PC-9 (cell line): Measurements from ENCODE around the gene VDAC1. TPM values are rescaled to one million over a fixed set of nuclear protein-coding genes. Genes with fewer than 3 reads are reported as not detected.

ENCODE experiments used
- BruUV-seq: library from RNA; stranded (reverse); fragments of 400-500 nt; replicated peaks from 2 replicates; lab custom pipeline; 2021; lab: Mats Ljungman, UMichigan
- CTCF ChIA-PET: fragments of 300-600 bp; sonication (Branson Sonifier 250); formaldehyde crosslinking; loops from one replicate; lab custom pipeline; 2022; ENCODE audit warnings: antibody characterized with exemption; lab: Charles Lee
- POLR2A ChIA-PET: fragments of 300-600 bp; sonication (Branson Sonifier 250); formaldehyde crosslinking; loops from one replicate; lab custom pipeline; 2022; ENCODE audit warnings: antibody characterized with exemption; ENCODE audit not compliant: unreplicated experiment; lab: Charles Lee
- DNase-seq, 2 experiments: peaks; one replicate each; pipeline versions ENCODE4 v3.0.0 to v3.0.0-alpha.2; 2015 to 2022; ENCODE audit warnings: mixed read lengths in 1 of 2
- H2AFZ ChIP-seq: fragments of 200-600 bp; sonication (generic); 2 replicates; pipeline ENCODE4 v1.8.1; 2017; ENCODE audit warnings: antibody characterized with exemption
- H3F3A ChIP-seq: fragments of 200-600 bp; sonication (generic); 2 replicates; pipeline ENCODE4 v1.8.1; 2017; ENCODE audit warnings: antibody characterized with exemption, mild to moderate bottlenecking, low read depth; ENCODE audit not compliant: insufficient read depth
- H3K27ac ChIP-seq: fragments of 200-600 bp; sonication (generic); 2 replicates; pipeline ENCODE4 v1.6.1; 2016; ENCODE audit warnings: mixed run types
- H3K27me3 ChIP-seq: fragments of 200-600 bp; sonication (generic); 2 replicates; pipeline ENCODE4 v1.6.1; 2016; ENCODE audit warnings: low read depth, mixed run types; ENCODE audit not compliant: insufficient read depth
- H3K36me3 ChIP-seq: fragments of 200-600 bp; sonication (generic); 2 replicates; pipeline ENCODE4 v1.6.1; 2016; ENCODE audit warnings: low read depth, mixed run types
- H3K4me1 ChIP-seq: fragments of 200-600 bp; sonication (generic); replicated peaks from 2 replicates; pipeline ENCODE4 v1.6.1; 2016; ENCODE audit warnings: mixed run types; ENCODE audit not compliant: insufficient read depth
- H3K4me2 ChIP-seq: fragments of 200-600 bp; sonication (generic); 2 replicates; pipeline ENCODE4 v1.6.1; 2017; ENCODE audit warnings: mixed run types
- H3K4me3 ChIP-seq: fragments of 200-600 bp; sonication (generic); 2 replicates; pipeline ENCODE4 v1.6.1; 2016; ENCODE audit warnings: mixed run types
- H3K79me2 ChIP-seq: fragments of 200-600 bp; sonication (generic); 2 replicates; pipeline ENCODE4 v1.6.1; 2017; ENCODE audit warnings: low read depth, mixed run types
- H3K9me2 ChIP-seq: fragments of 200-600 bp; sonication (generic); 2 replicates; pipeline ENCODE4 v1.8.1; 2017; ENCODE audit warnings: mild to moderate bottlenecking; ENCODE audit not compliant: insufficient read depth
- H3K9me3 ChIP-seq: fragments of 200-600 bp; sonication (generic); 2 replicates; pipeline ENCODE4 v1.8.1; 2016; ENCODE audit warnings: low read depth; ENCODE audit not compliant: insufficient read depth
- H4K20me1 ChIP-seq: fragments of 200-600 bp; sonication (generic); 2 replicates; pipeline ENCODE4 v1.8.1; 2017; ENCODE audit not compliant: insufficient read depth
- EZH2 ChIP-seq: fragments of 200-600 bp; sonication (generic); IDR thresholded peaks from 2 replicates; pipeline ENCODE4 v1.8.0; 2017; ENCODE audit warnings: antibody characterized with exemption, low read depth
- intact Hi-C: fragments of 100-400 bp; cut with micrococcal nuclease; formaldehyde crosslinking; loops from one replicate; pipeline ENCODE4 v1.10.0; 2022; ENCODE audit not compliant: unreplicated experiment
- total RNA-seq: library from RNA; stranded (reverse); gene quantifications from 2 replicates; pipeline ENCODE4 v1.2.3, GENCODE V29; 2021
- TF ChIP-seq, protein P1 (sequence below): fragments of 200-600 bp; sonication (generic); conservative IDR thresholded peaks from 2 replicates; pipeline ENCODE4 v1.6.1; 2017; ENCODE audit warnings: mixed run types, antibody characterized with exemption, mild to moderate bottlenecking, moderate library complexity

The VDAC1 gene
- total RNA-seq, 1 experiment from 2014 or later: 228 TPM

DNA sequence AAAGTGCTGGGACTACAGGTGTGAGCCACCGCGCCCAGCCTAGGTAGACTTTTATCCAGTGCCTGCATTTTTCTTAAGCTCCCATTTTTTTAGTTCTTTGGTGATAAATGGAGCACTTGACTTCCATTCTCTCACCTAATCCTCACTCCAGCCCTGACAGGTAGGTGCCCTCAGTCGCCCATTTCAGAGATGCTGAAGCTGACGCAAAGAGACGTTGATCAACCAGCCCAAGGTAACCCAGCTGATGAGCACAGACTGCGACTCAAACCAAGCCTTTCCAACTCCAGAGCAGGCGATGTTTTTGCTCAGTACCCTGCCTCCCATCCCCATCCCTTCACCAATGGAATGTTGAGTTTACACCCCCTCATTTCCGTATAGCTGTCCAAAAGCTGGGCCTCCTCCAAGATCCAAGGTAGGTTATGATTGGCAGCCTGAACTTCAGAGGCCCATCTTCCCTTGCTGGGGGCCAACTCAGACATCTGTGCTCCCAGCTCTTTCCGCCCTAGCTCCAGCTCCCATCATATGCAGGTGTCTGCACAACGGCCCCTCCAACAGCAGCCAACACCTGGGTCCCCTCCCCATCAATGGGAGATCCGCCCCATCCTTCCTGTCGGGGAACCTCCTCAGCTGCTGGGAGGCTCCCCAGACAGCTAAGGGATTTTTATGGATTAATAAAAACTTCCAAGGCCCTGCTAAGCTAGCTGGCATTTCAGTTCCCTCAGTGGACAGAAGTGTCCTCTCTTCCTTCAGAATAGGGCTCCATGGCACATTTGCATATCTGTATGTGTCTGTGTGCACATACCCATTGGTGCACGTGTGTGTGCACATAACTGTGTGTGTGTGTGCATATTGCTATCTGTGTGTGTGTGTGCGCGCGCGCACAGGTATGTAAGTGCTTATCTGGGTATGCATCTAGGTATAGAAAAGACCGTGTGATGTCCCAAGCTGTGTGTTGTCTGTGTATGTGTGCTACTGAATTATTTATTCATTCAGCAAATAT, 39.3 kb upstream of the VDAC1 start:
- Histone ChIP-seq H3K36me3 (no peaks in the 10 kb centered on the region), H3K79me2 (no peaks in the 10 kb centered on the region), H4K20me1 (no peaks in the 10 kb centered on the region), H3K4me2 (no peak overlapping the region), H3K4me1 (peaks cover 25% of the 10 kb centered on the region), H2AFZ (no peak overlapping the region), H3K9me2 (no peaks in the 10 kb centered on the region), H3F3A (peaks cover under 1% of the 10 kb centered on the region; the same call in 1 of the 2 replicates), H3K27ac (no peak overlapping the region), H3K4me3 (no peak overlapping the region), H3K27me3 (no peaks in the 10 kb centered on the region), H3K9me3 (no peaks in the 10 kb centered on the region)
- intact Hi-C loops: no loop called here
- CTCF ChIA-PET: interaction anchor here (0.7 kb wide), 1 partner anchor 32 kb away, joined by 3 read pairs; no protein-coding TSS in a partner anchor
- no TSS peak for BruUV-seq
- DNase-seq: no peak
- POLR2A ChIA-PET: interaction anchor here (0.6 to 0.7 kb wide), 2 partner anchors 547 to 1517 kb away, joined by 3 to 4 read pairs; no protein-coding TSS in a partner anchor
- TF ChIP-seq, protein P1, sequence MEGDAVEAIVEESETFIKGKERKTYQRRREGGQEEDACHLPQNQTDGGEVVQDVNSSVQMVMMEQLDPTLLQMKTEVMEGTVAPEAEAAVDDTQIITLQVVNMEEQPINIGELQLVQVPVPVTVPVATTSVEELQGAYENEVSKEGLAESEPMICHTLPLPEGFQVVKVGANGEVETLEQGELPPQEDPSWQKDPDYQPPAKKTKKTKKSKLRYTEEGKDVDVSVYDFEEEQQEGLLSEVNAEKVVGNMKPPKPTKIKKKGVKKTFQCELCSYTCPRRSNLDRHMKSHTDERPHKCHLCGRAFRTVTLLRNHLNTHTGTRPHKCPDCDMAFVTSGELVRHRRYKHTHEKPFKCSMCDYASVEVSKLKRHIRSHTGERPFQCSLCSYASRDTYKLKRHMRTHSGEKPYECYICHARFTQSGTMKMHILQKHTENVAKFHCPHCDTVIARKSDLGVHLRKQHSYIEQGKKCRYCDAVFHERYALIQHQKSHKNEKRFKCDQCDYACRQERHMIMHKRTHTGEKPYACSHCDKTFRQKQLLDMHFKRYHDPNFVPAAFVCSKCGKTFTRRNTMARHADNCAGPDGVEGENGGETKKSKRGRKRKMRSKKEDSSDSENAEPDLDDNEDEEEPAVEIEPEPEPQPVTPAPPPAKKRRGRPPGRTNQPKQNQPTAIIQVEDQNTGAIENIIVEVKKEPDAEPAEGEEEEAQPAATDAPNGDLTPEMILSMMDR: no peak
- TF ChIP-seq EZH2: no peak

DNA sequence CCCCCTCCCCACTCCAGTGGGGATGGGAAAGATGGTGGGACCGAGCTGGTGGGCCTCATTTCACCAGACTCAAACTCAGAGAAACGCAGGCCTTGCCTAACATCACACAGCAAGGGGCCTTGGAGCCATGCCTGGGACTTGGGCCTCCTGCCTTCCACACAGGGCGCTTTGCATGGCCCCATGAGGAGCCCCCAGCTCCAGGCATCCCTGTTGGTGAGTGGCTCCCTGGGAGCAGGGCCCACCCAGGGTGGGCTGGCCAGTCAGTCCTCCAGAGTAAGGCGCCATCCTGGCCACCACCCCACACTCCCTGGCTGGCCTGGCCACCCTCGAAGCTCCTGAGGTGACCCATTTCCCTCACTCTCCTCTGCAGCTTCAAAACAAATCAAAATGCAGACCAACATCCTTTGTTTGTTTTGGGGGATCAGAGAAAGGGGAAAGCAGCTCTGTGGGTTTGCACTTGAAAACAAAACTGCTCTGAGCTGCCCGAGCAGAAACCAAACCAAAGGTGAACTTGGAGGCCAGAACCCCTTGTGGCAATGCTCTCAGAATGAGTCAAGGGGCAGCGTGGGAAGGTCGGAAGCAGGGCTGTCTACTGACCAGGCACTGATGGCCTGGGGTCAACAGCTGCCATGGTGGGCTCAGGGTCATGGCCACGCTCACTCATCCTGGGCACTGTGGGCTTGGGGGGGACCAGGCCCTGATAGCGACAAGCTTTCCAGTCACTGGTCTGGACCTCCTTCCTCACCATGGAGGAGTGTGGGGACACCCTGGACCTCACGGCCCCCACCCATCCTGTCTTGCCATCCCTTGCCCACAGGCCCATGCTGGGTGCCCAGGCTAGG, 37.0 kb upstream of the VDAC1 start:
- H3K4me3 ChIP-seq: no peak overlapping the region
- CTCF ChIA-PET: interaction anchor here (1.4 kb wide), 1 partner anchor 98 kb away, joined by 5 read pairs; no protein-coding TSS in a partner anchor
- H2AFZ ChIP-seq: no peak overlapping the region
- POLR2A ChIA-PET: no interaction called here
- peak overlapping the region; percentile 45 for H3K4me2 ChIP-seq
- intact Hi-C loops: no loop called here
- no peaks in the 10 kb centered on the region for H3K9me2 ChIP-seq
- no peaks in the 10 kb centered on the region for H3K36me3 ChIP-seq
- H3K9me3 ChIP-seq: no peaks in the 10 kb centered on the region
- H3F3A ChIP-seq: peaks cover 23% of the 10 kb centered on the region
- peak in 1 of 2 experiments; percentile 74 for DNase-seq
- H3K79me2 ChIP-seq: no peaks in the 10 kb centered on the region
- H3K4me1 ChIP-seq: peaks cover 45% of the 10 kb centered on the region
- no peaks in the 10 kb centered on the region for H4K20me1 ChIP-seq
- peak overlapping the region; percentile 47 for H3K27ac ChIP-seq
- TF ChIP-seq EZH2: no peak
- TF ChIP-seq, protein P1: no peak
- no peaks in the 10 kb centered on the region for H3K27me3 ChIP-seq
- BruUV-seq: no TSS peak

DNA sequence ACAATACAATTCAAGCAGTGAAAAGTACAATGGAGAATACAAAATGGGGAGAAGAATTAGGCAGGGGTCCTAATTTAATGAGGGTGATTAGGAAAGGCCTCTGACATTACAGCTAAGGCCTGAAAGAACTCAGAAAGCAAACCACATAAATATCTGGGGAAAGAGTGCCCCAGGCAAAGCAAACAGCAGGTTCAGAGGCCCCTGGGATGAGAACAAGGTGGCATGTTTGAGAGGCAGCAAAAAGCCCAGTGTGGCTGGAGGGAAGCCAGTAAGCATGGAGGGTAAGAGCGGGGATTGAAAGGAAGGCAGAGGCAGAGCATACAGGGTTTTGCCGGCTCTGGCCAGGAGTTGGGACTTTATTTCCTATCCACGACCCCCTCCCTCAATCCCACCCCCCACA, 33.4 kb upstream of the VDAC1 start:
- Histone ChIP-seq H3K4me1 (peaks cover 52% of the 10 kb centered on the region), H3K27ac (peak overlapping the region; percentile 48), H3K36me3 (no peaks in the 10 kb centered on the region), H3F3A (peaks cover 24% of the 10 kb centered on the region), H4K20me1 (no peaks in the 10 kb centered on the region), H3K4me2 (peak overlapping the region; percentile 52), H3K4me3 (no peak overlapping the region), H3K27me3 (no peaks in the 10 kb centered on the region), H3K9me3 (no peaks in the 10 kb centered on the region), H2AFZ (no peak overlapping the region), H3K9me2 (no peaks in the 10 kb centered on the region), H3K79me2 (no peaks in the 10 kb centered on the region)
- BruUV-seq: no TSS peak
- CTCF ChIA-PET: interaction anchor here (0.6 kb wide), 1 partner anchor 111 kb away, joined by 3 read pairs; no protein-coding TSS in a partner anchor
- POLR2A ChIA-PET: no interaction called here
- DNase-seq: peak in 1 of 2 experiments; percentile 81
- TF ChIP-seq, protein P1: no peak
- TF ChIP-seq EZH2: no peak
- intact Hi-C loops: loop anchor here (5.0 kb wide), 2 partner anchors 671 to 926 kb away; no protein-coding TSS in a partner anchor
